SK-N-SH (cell line): Measurements from ENCODE around the gene MAPKAPK3. TPM values are rescaled to one million over a fixed set of nuclear protein-coding genes. Genes with fewer than 3 reads are reported as not detected.

Source experiments
- CTCF ChIA-PET: fragments of 300-600, 350-600 bp; formaldehyde crosslinking; extraction: SDS; loops from one replicate; lab custom pipeline; 2021; lab: Yijun Ruan, JAX
- POLR2A ChIA-PET: fragments of 350-600 bp; sonication (Branson Sonifier 250); formaldehyde crosslinking; extraction: SDS; loops from one replicate; lab custom pipeline; 2020; ENCODE audit warnings: antibody characterized with exemption, inconsistent platforms; lab: Yijun Ruan, JAX
- DNase-seq: peaks from one replicate; pipeline ENCODE4 v3.0.0; 2012
- H2AFZ ChIP-seq: fragments of 200-600 bp; sonication (generic); 2 replicates; pipeline ENCODE4 v1.8.1; 2016; ENCODE audit warnings: antibody characterized with exemption, mild to moderate bottlenecking, low read depth
- H3F3A ChIP-seq: fragments of 200-600 bp; sonication (generic); replicated peaks from 2 replicates; pipeline ENCODE3; 2016; ENCODE audit warnings: antibody characterized with exemption, mild to moderate bottlenecking; ENCODE audit not compliant: insufficient read depth
- H3K27ac ChIP-seq, 2 experiments: fragments of 200-500 bp in 1 of 2; fragments of 200-600 bp in 1 of 2; sonication (Bioruptor generic) in 1 of 2; sonication (generic), shearing (Covaris generic) in 1 of 2; 2 replicates each; pipeline versions ENCODE4 v1.5.1 to v1.6.1; 2014 to 2016; ENCODE audit warnings: low read depth in 2 of 2, inconsistent platforms in 1 of 2, low read length in 1 of 2, mild to moderate bottlenecking in 1 of 2, mixed read lengths in 1 of 2
- H3K27me3 ChIP-seq: fragments of 200-600 bp; sonication (generic), shearing (Covaris generic); 2 replicates; pipeline ENCODE4 v1.6.1; 2016; ENCODE audit warnings: mixed run types; ENCODE audit not compliant: insufficient read depth
- H3K36me3 ChIP-seq, 2 experiments: fragments of 200-500 bp in 1 of 2; fragments of 200-600 bp in 1 of 2; sonication (Bioruptor generic) in 1 of 2; sonication (generic) in 1 of 2; replicated peaks in 1 of 2; 2 replicates each; pipeline versions ENCODE3 to v1.5.1; 2014 to 2016; ENCODE audit warnings: low read length in 1 of 2, mild to moderate bottlenecking in 1 of 2; ENCODE audit not compliant: insufficient read depth in 2 of 2, control insufficient read depth in 1 of 2
- H3K4me1 ChIP-seq, 2 experiments: fragments of 200-500 bp in 1 of 2; fragments of 200-600 bp in 1 of 2; sonication (Bioruptor generic) in 1 of 2; sonication (generic), shearing (Covaris generic) in 1 of 2; 2 replicates each; pipeline versions ENCODE4 v1.5.1 to v1.6.1; 2014 to 2016; ENCODE audit warnings: low read depth in 1 of 2, low read length in 1 of 2, mixed run types in 1 of 2; ENCODE audit not compliant: insufficient read depth in 2 of 2, control insufficient read depth in 1 of 2
- H3K4me2 ChIP-seq: fragments of 200-600 bp; sonication (generic), shearing (Covaris generic); 2 replicates; pipeline ENCODE4 v1.6.1; 2017; ENCODE audit warnings: mixed run types
- H3K4me3 ChIP-seq, 2 experiments: fragments of 200-500 bp in 1 of 2; fragments of 200-600 bp in 1 of 2; sonication (Bioruptor generic) in 1 of 2; sonication (generic), shearing (Covaris generic) in 1 of 2; 2 replicates each; pipeline versions ENCODE4 v1.5.1 to v1.8.1; 2014 to 2016; ENCODE audit warnings: low read depth in 2 of 2, inconsistent platforms in 1 of 2, low read length in 1 of 2, mild to moderate bottlenecking in 1 of 2, mixed read lengths in 1 of 2, moderate library complexity in 1 of 2
- H3K79me2 ChIP-seq: fragments of 200-600 bp; sonication (generic); 2 replicates; pipeline ENCODE4 v1.8.1; 2017; ENCODE audit warnings: mild to moderate bottlenecking; ENCODE audit not compliant: insufficient read depth
- H3K9ac ChIP-seq: fragments of 200-600 bp; sonication (generic); 2 replicates; pipeline ENCODE4 v1.6.1; 2017; ENCODE audit warnings: mixed run types
- H3K9me2 ChIP-seq: fragments of 200-600 bp; sonication (generic); 2 replicates; pipeline ENCODE4 v1.6.1; 2017; ENCODE audit warnings: mixed run types
- H3K9me3 ChIP-seq: fragments of 200-600 bp; sonication (generic); 2 replicates; pipeline ENCODE4 v1.6.1; 2017; ENCODE audit warnings: mixed run types, mild to moderate bottlenecking, moderate library complexity
- H4K20me1 ChIP-seq: fragments of 200-600 bp; sonication (generic); 2 replicates; pipeline ENCODE4 v1.6.1; 2017; ENCODE audit warnings: mild to moderate bottlenecking, mixed run types; ENCODE audit not compliant: insufficient read depth
- CHD2 ChIP-seq: fragments of 150-350 bp; IDR thresholded peaks from 2 replicates; pipeline ENCODE4 v1.6.1; 2018; ENCODE audit warnings: low read length; ENCODE audit not compliant: partially characterized antibody
- CTCF ChIP-seq: fragments of 200-600 bp; sonication (generic); IDR thresholded peaks from 2 replicates; pipeline ENCODE4 v1.6.1; 2017; ENCODE audit warnings: antibody characterized with exemption, mild to moderate bottlenecking, moderate library complexity
- ELF1 ChIP-seq: IDR thresholded peaks from 2 replicates; pipeline ENCODE4 v1.4.0; 2012
- EP300 ChIP-seq, 2 experiments: IDR thresholded peaks; 2 replicates each; pipeline versions ENCODE4 v1.4.0 to v1.6.1; 2012; ENCODE audit warnings: borderline replicate concordance in 1 of 2, low read depth in 1 of 2, low read length in 1 of 2
- FOSL2 ChIP-seq: IDR thresholded peaks from 2 replicates; pipeline ENCODE4 v1.4.0; 2012; ENCODE audit warnings: low read depth, mild to moderate bottlenecking, moderate library complexity, borderline replicate concordance
- FOXJ3 ChIP-seq: sonication (generic); formaldehyde crosslinking; IDR thresholded peaks from 2 replicates; pipeline ENCODE4 v1.5.1; 2020; ENCODE audit warnings: mild to moderate bottlenecking, missing genetic modification reagents
- GATA2 ChIP-seq: sonication (generic); formaldehyde crosslinking; IDR thresholded peaks from 2 replicates; pipeline ENCODE4 v1.5.0; 2020; ENCODE audit warnings: mild to moderate bottlenecking, missing genetic modification reagents
- JUND ChIP-seq: IDR thresholded peaks from 2 replicates; pipeline ENCODE4 v1.4.0; 2012
- MAX ChIP-seq: IDR thresholded peaks from 2 replicates; pipeline ENCODE4 v1.4.0; 2012; ENCODE audit warnings: low read depth
- MEF2A ChIP-seq: IDR thresholded peaks from 2 replicates; pipeline ENCODE4 v1.4.0; 2012; ENCODE audit warnings: low read depth, borderline replicate concordance
- MXI1 ChIP-seq: IDR thresholded peaks from 2 replicates; pipeline ENCODE4 v1.6.1; 2012; ENCODE audit warnings: mild to moderate bottlenecking, low read depth, low read length, improper control_type of control experiment
- NFIC ChIP-seq: IDR thresholded peaks from 2 replicates; pipeline ENCODE4 v1.4.0; 2012; ENCODE audit warnings: borderline replicate concordance
- POLR2AphosphoS5 ChIP-seq: IDR thresholded peaks from 2 replicates; pipeline ENCODE4 v1.6.1; 2012; ENCODE audit warnings: low read depth, low read length
- RAD21 ChIP-seq: IDR thresholded peaks from 2 replicates; pipeline ENCODE4 v1.6.1; 2012; ENCODE audit warnings: mild to moderate bottlenecking, low read length
- RCOR1 ChIP-seq: fragments of 150-350 bp; IDR thresholded peaks from 2 replicates; pipeline ENCODE4 v1.6.1; 2017; ENCODE audit warnings: antibody characterized with exemption, low read length
- RFX5 ChIP-seq: IDR thresholded peaks from 2 replicates; pipeline ENCODE4 v1.6.1; 2012; ENCODE audit warnings: mild to moderate bottlenecking, improper control_type of control experiment, low read length
- SIN3A ChIP-seq: IDR thresholded peaks from 2 replicates; pipeline ENCODE4 v1.6.1; 2012; ENCODE audit warnings: low read depth, mild to moderate bottlenecking, low read length, moderate library complexity, borderline replicate concordance
- TEAD4 ChIP-seq: IDR thresholded peaks from 2 replicates; pipeline ENCODE4 v1.4.0; 2012; ENCODE audit warnings: mild to moderate bottlenecking, borderline replicate concordance; ENCODE audit not compliant: insufficient read depth
- USF1 ChIP-seq: IDR thresholded peaks from 2 replicates; pipeline ENCODE4 v1.4.0; 2012; ENCODE audit warnings: low read depth, borderline replicate concordance
- USF2 ChIP-seq: fragments of 150-350 bp; IDR thresholded peaks from 2 replicates; pipeline ENCODE4 v1.6.1; 2017; ENCODE audit warnings: antibody characterized with exemption, low read length, low read depth, borderline replicate concordance
- YY1 ChIP-seq: IDR thresholded peaks from 2 replicates; pipeline ENCODE4 v1.4.0; 2012; ENCODE audit warnings: low read depth, mild to moderate bottlenecking
- WGBS: methylation state at CpG from one replicate; pipeline ENCODE4 v1.1.6; 2017; ENCODE audit warnings: low lambda C conversion rate; 5-methylcytosine and 5-hydroxymethylcytosine counted together
- polyA plus RNA-seq, 3 experiments: library from polyadenylated mRNA; depleted of rRNA; stranded (reverse); fragments of >200 nt; gene quantifications; 2 replicates each; pipeline ENCODE4 v1.2.3, GENCODE V29; 2012

The MAPKAPK3 gene
- polyA plus RNA-seq, 1 of the 3 experiments (the other 2 are of a cell fraction): 29.4 TPM

GRCh38 chr3:50591196-50591741 is 25.7 kb upstream of the MAPKAPK3 start (continued):
- TF ChIP-seq FOSL2: no peak
- no peak for TF ChIP-seq EP300 (IDR thresholded peaks at IDR 0.05; ENCODE audit: borderline replicate concordance in 1 of 2, low read depth in 1 of 2, low read length in 1 of 2)
- TF ChIP-seq RAD21: no peak
- no peak for TF ChIP-seq MAX
- TF ChIP-seq SIN3A: no peak
- no peak for TF ChIP-seq ELF1
- TF ChIP-seq USF1: no peak
- no peak for TF ChIP-seq GATA2 (CRISPR knock-in tag)
- TF ChIP-seq MXI1: no peak
- no peak for TF ChIP-seq TEAD4
- no peak for TF ChIP-seq RCOR1
- TF ChIP-seq, all 33 proteins: peak for 0

- H4K20me1 ChIP-seq: no peaks in the 10 kb centered on the region
- no CpG with 5 or more reads among the region's 5 CpGs for WGBS
- CTCF ChIA-PET: interaction anchor here (0.6 to 4.2 kb wide), 6 partner anchors 14 to 734 kb away, joined by 3 to 25 read pairs (median 3); partner anchors contain the start of gene CISH
- peaks cover 3% of the 10 kb centered on the region for H3F3A ChIP-seq
- no peaks in the 10 kb centered on the region for H3K9me2 ChIP-seq
- no peak overlapping the region for H3K4me2 ChIP-seq
- no peak for DNase-seq
- H3K9me3 ChIP-seq: no peaks in the 10 kb centered on the region
- no peak overlapping the region for H3K27ac ChIP-seq
- no peaks in the 10 kb centered on the region for H3K36me3 ChIP-seq
- H3K4me3 ChIP-seq: no peak overlapping the region
- H3K27me3 ChIP-seq: no peaks in the 10 kb centered on the region
- POLR2A ChIA-PET: no interaction called here
- TF ChIP-seq CHD2: no peak
- no peak for TF ChIP-seq FOXJ3 (CRISPR knock-in tag)
- no peak for TF ChIP-seq NFIC
- TF ChIP-seq TEAD4: no peak
- no peak for TF ChIP-seq MAX
- no peak for TF ChIP-seq POLR2AphosphoS5
- no peak for TF ChIP-seq USF2
- TF ChIP-seq CTCF: no peak
- no peak for TF ChIP-seq YY1
- no peak for TF ChIP-seq RAD21
- TF ChIP-seq JUND: no peak
- no peak for TF ChIP-seq MEF2A
- TF ChIP-seq RFX5: no peak
- peaks cover 0 to 8% of the 10 kb centered on the region in 2 experiments; a peak in 1 of 4 replicates for H3K4me1 ChIP-seq
- H2AFZ ChIP-seq: no peak overlapping the region
- H3K79me2 ChIP-seq: no peaks in the 10 kb centered on the region
- no peak overlapping the region for H3K9ac ChIP-seq
These were observed 24.4 kb upstream of the MAPKAPK3 start for GRCh38 chr3:50592568-50592967.
